Type B pancreatic cell (in vitro differentiated cells): ENCODE data around the gene RAD9A. TPM values are rescaled to one million over a fixed set of nuclear protein-coding genes. Genes with fewer than 3 reads are reported as not detected.
"Not testable (repeated sequence)": the region's sequence is repeated elsewhere in the genome, so short reads cannot be mapped to it uniquely, and the experiment has no call there.

ENCODE experiments used
- DNase-seq: peaks from one replicate; pipeline ENCODE4 v3.0.0; 2021; ENCODE audit warnings: mixed read lengths; ENCODE audit not compliant: unreplicated experiment; ENCODE audit errors: extremely low spot score
- H3K27ac Mint-ChIP-seq: 2 replicates; pipeline ENCODE4 v1.8.0; 2021; ENCODE audit warnings: mild to moderate bottlenecking, mixed read lengths
- H3K27me3 Mint-ChIP-seq: 2 replicates; pipeline ENCODE4 v1.8.0; 2021; ENCODE audit warnings: mixed read lengths
- H3K36me3 Mint-ChIP-seq: 2 replicates; pipeline ENCODE4 v1.8.0; 2021; ENCODE audit warnings: mixed read lengths
- H3K4me1 Mint-ChIP-seq: one replicate; pipeline ENCODE4 v1.8.0; 2021; ENCODE audit warnings: mixed read lengths; ENCODE audit not compliant: unreplicated experiment
- H3K4me3 Mint-ChIP-seq: 2 replicates; pipeline ENCODE4 v1.8.0; 2021; ENCODE audit warnings: mild to moderate bottlenecking, mixed read lengths
- H3K9me3 Mint-ChIP-seq: 2 replicates; pipeline ENCODE4 v1.8.0; 2021; ENCODE audit warnings: mixed read lengths
- CTCF ChIP-seq: fragments of 200-600 bp; sonication (generic); conservative IDR thresholded peaks from 2 replicates; pipeline ENCODE4 v1.5.0; 2021; ENCODE audit warnings: antibody characterized with exemption, mild to moderate bottlenecking
- total RNA-seq: library from RNA; stranded (reverse); gene quantifications from 2 replicates; pipeline ENCODE4 v1.2.1, GENCODE V29; 2021; ENCODE audit warnings: low replicate concordance

Gene RAD9A
- total RNA-seq, 1 donor from 2014 or later, result 41.2 TPM

GRCh38 chr11:67398661-67399563, 7.1 kb downstream of the RAD9A start:
- Mint-ChIP-seq H3K4me3 (no peak overlapping the region), H3K36me3 (no peaks in the 10 kb centered on the region), H3K27me3 (no peaks in the 10 kb centered on the region), H3K27ac (no peak overlapping the region), H3K9me3 (no peaks in the 10 kb centered on the region), H3K4me1 (peaks cover 2% of the 10 kb centered on the region)
- TF ChIP-seq CTCF, result no peak
- no peak for DNase-seq

GRCh38 chr11:67400251-67400941, 8.6 kb downstream of the RAD9A start:
- H3K27ac Mint-ChIP-seq, result peak overlapping the region; percentile 76
- H3K27me3 Mint-ChIP-seq, result no peaks in the 10 kb centered on the region
- H3K36me3 Mint-ChIP-seq, result no peaks in the 10 kb centered on the region
- H3K9me3 Mint-ChIP-seq, result no peaks in the 10 kb centered on the region
- DNase-seq, result no peak
- TF ChIP-seq CTCF, result no peak
- H3K4me1 Mint-ChIP-seq, result no peaks in the 10 kb centered on the region
- H3K4me3 Mint-ChIP-seq, result peak overlapping the region; percentile 86

- H3K9me3 Mint-ChIP-seq, result no peaks in the 10 kb centered on the region
- H3K27ac Mint-ChIP-seq, result peak overlapping the region; percentile 76
- H3K4me1 Mint-ChIP-seq, result no peaks in the 10 kb centered on the region
- no peak for TF ChIP-seq CTCF
- H3K4me3 Mint-ChIP-seq, result peak overlapping the region; percentile 86
- no peaks in the 10 kb centered on the region for H3K36me3 Mint-ChIP-seq
- H3K27me3 Mint-ChIP-seq, result no peaks in the 10 kb centered on the region
- DNase-seq, result no peak
These were observed 9.2 kb downstream of the RAD9A start for GRCh38 chr11:67400942-67401494.

- H3K4me3 Mint-ChIP-seq, result peak within 1 kb of the TSS; percentile 86
- no peaks in the 10 kb centered on the region for H3K9me3 Mint-ChIP-seq
- H3K27me3 Mint-ChIP-seq, result no peaks in the 10 kb centered on the region
- H3K4me1 Mint-ChIP-seq, result no peaks in the 10 kb centered on the region
- H3K27ac Mint-ChIP-seq, result peak within 1 kb of the TSS; percentile 76
- peak; percentile 95 for DNase-seq
- no peaks in the 10 kb centered on the region for H3K36me3 Mint-ChIP-seq
- peak; percentile 81 for TF ChIP-seq CTCF
These were observed 9.9 kb downstream of the RAD9A start, which contains the start of gene PPP1CA for GRCh38 chr11:67401495-67402191. TSS of gene PPP1CA (minus strand) at chr11:67401858. CDS start at chr11:67401782, 76 bp downstream.

- peak overlapping the region; percentile 60 for H3K4me3 Mint-ChIP-seq
- H3K36me3 Mint-ChIP-seq, H3K27me3 Mint-ChIP-seq, H3K27ac Mint-ChIP-seq, H3K9me3 Mint-ChIP-seq, H3K4me1 Mint-ChIP-seq, DNase-seq: not testable (repeated sequence)
These were observed 10.5 kb downstream of the RAD9A start for GRCh38 chr11:67402192-67402839.

- not testable (repeated sequence) for H3K27me3 Mint-ChIP-seq, H3K27ac Mint-ChIP-seq, H3K9me3 Mint-ChIP-seq, DNase-seq, H3K4me1 Mint-ChIP-seq, H3K36me3 Mint-ChIP-seq, H3K4me3 Mint-ChIP-seq
These were observed 11.3 kb downstream of the RAD9A start for GRCh38 chr11:67403085-67403484.
